ENCODE data around the gene EEF1A2. TPM values are rescaled to one million over a fixed set of nuclear protein-coding genes. Genes with fewer than 3 reads are reported as not detected.

The EEF1A2 gene
- polyA plus RNA-seq, 3 donors = 0.08 TPM; not detected in 2

GRCh38 chr20:63541371-63541770 is 42.5 kb upstream of the EEF1A2 start:
- no peak overlapping the region for H2AFZ ChIP-seq (ENCODE audit: insufficient read depth, low read depth, low read length, poor library complexity, severe bottlenecking)
- H3K27me3 ChIP-seq (ENCODE audit: control insufficient read depth in 2 of 2, insufficient read depth in 2 of 2, low read length in 2 of 2) = peaks cover 0 to 33% of the 10 kb centered on the region in 2 donors
- H3K4me1 ChIP-seq (ENCODE audit: control insufficient read depth in 1 of 2, insufficient read depth in 2 of 2, low read length in 2 of 2) = peaks cover 20 to 25% of the 10 kb centered on the region in 2 donors
- no peak for TF ChIP-seq CTCF (IDR thresholded peaks at IDR 0.05)
- no peak overlapping the region for H3K27ac ChIP-seq (ENCODE audit: low read depth in 1 of 2, low read length in 2 of 2)
- peaks cover 11 to 37% (median 13%) of the 10 kb centered on the region in 3 donors for H3K27me3 Mint-ChIP-seq (ENCODE audit: low read depth in 3 of 3)
- H3K36me3 Mint-ChIP-seq = peaks cover 0 to under 1% of the 10 kb centered on the region in 2 donors
- H3K9ac ChIP-seq (ENCODE audit: insufficient read depth, low read length, poor library complexity, severe bottlenecking) = no peak overlapping the region
- H3K9me3 Mint-ChIP-seq = peaks cover 0 to 1% (median 0%) of the 10 kb centered on the region in 7 donors
- H3K4me2 ChIP-seq (replicated peaks; ENCODE audit: extremely low read depth, low read length, poor library complexity, severe bottlenecking) = no peak overlapping the region
- H4K20me1 ChIP-seq (ENCODE audit: insufficient read depth, low read length) = no peaks in the 10 kb centered on the region
- WGBS (ENCODE audit: insufficient coverage) = 96% methylated on average over 25 of the region's 28 CpGs
- peaks cover 16% of the 10 kb centered on the region for H3K4me1 Mint-ChIP-seq
- H3K27ac Mint-ChIP-seq = no peak overlapping the region
- intact Hi-C loops (cut with micrococcal nuclease) = no loop called here
- H3K4me3 ChIP-seq (replicated peaks in 1 of 3; ENCODE audit: low read depth in 2 of 3, low read length in 3 of 3) = no peak overlapping the region
- no peak for DNase-seq
- no peaks in the 10 kb centered on the region for H3K79me2 ChIP-seq (ENCODE audit: insufficient read depth, low read length)
- H3K9me3 ChIP-seq (replicated peaks in 1 of 2; ENCODE audit: control insufficient read depth in 1 of 2, insufficient read depth in 1 of 2, low read length in 2 of 2) = no peaks in the 10 kb centered on the region
- no peak overlapping the region for H3K4me3 Mint-ChIP-seq
- H3K36me3 ChIP-seq (replicated peaks in 1 of 2; ENCODE audit: control insufficient read depth in 1 of 2, insufficient read depth in 2 of 2, low read length in 2 of 2) = no peaks in the 10 kb centered on the region

- Histone ChIP-seq H3K4me1 (ENCODE audit: control insufficient read depth in 1 of 2, insufficient read depth in 2 of 2, low read length in 2 of 2) (peaks cover 23 to 28% of the 10 kb centered on the region in 2 donors), H2AFZ (ENCODE audit: insufficient read depth, low read depth, low read length, poor library complexity, severe bottlenecking) (no peak overlapping the region), H3K9ac (ENCODE audit: insufficient read depth, low read length, poor library complexity, severe bottlenecking) (no peak overlapping the region), H3K27me3 (ENCODE audit: control insufficient read depth in 2 of 2, insufficient read depth in 2 of 2, low read length in 2 of 2) (peaks cover 0 to 29% of the 10 kb centered on the region in 2 donors), H3K79me2 (ENCODE audit: insufficient read depth, low read length) (no peaks in the 10 kb centered on the region), H3K36me3 (replicated peaks in 1 of 2; ENCODE audit: control insufficient read depth in 1 of 2, insufficient read depth in 2 of 2, low read length in 2 of 2) (no peaks in the 10 kb centered on the region), H4K20me1 (ENCODE audit: insufficient read depth, low read length) (no peaks in the 10 kb centered on the region), H3K4me2 (replicated peaks; ENCODE audit: extremely low read depth, low read length, poor library complexity, severe bottlenecking) (no peak overlapping the region), H3K27ac (ENCODE audit: low read depth in 1 of 2, low read length in 2 of 2) (no peak overlapping the region), H3K4me3 (replicated peaks in 1 of 3; ENCODE audit: low read depth in 2 of 3, low read length in 3 of 3) (no peak overlapping the region), H3K9me3 (replicated peaks in 1 of 2; ENCODE audit: control insufficient read depth in 1 of 2, insufficient read depth in 1 of 2, low read length in 2 of 2) (no peaks in the 10 kb centered on the region)
- Mint-ChIP-seq H3K4me1 (peaks cover 18% of the 10 kb centered on the region), H3K9me3 (peaks cover 0 to 1% (median 0%) of the 10 kb centered on the region in 7 donors), H3K36me3 (peaks cover 0 to 2% of the 10 kb centered on the region in 2 donors), H3K27me3 (ENCODE audit: low read depth in 3 of 3) (peaks cover 11 to 33% (median 13%) of the 10 kb centered on the region in 3 donors), H3K27ac (no peak overlapping the region), H3K4me3 (peak overlapping the region in 1 of 2 donors; percentile 48)
- peak in 2 of 3 donors; percentile 24 to 36 for DNase-seq
- WGBS (ENCODE audit: insufficient coverage) = 82% methylated on average over 49 of the region's 49 CpGs
- TF ChIP-seq CTCF (IDR thresholded peaks at IDR 0.05) = no peak
- intact Hi-C loops (cut with micrococcal nuclease) = no loop called here
Observed at GRCh38 chr20:63540417-63541186, 41.7 kb upstream of the EEF1A2 start.

Measured in CD14-positive monocyte (primary cell).